Tibial nerve (tissue), 4 donors: Measurements from ENCODE around the gene YY1. TPM values are rescaled to one million over a fixed set of nuclear protein-coding genes. Genes with fewer than 3 reads are reported as not detected.

Experiments
- DNase-seq, 2 donors: peaks; one replicate each; pipeline ENCODE4 v3.0.0-alpha.2; 2019; ENCODE audit warnings: low spot score in 2 of 2
- H3K27ac ChIP-seq, 4 donors: fragments of 200-600 bp; sonication (generic) in 3 of 4; one replicate each; pipeline ENCODE4 v1.5.1; 2017 to 2019; ENCODE audit warnings: mild to moderate bottlenecking in 1 of 4
- H3K27me3 ChIP-seq, 2 donors: fragments of 200-600 bp; sonication (generic) in 1 of 2; one replicate each; pipeline versions ENCODE4 v1.5.1 to v1.6.0; 2017 to 2019
- H3K36me3 ChIP-seq, 3 donors: fragments of 200-600 bp; sonication (generic); one replicate each; pipeline ENCODE4 v1.5.1; 2018 to 2019
- H3K4me1 ChIP-seq, 4 donors: fragments of 200-600 bp; sonication (generic) in 3 of 4; one replicate each; pipeline ENCODE4 v1.5.1; 2017 to 2019
- H3K4me3 ChIP-seq, 4 donors: fragments of 200-600 bp; sonication (generic) in 3 of 4; one replicate each; pipeline ENCODE4 v1.5.1; 2017 to 2019; ENCODE audit warnings: mild to moderate bottlenecking in 1 of 4, moderate library complexity in 1 of 4
- H3K9me3 ChIP-seq, 4 donors: fragments of 200-600 bp; sonication (generic) in 3 of 4; one replicate each; pipeline ENCODE4 v1.5.1; 2017 to 2019
- CTCF ChIP-seq, 5 experiments: fragments of 200-600 bp in 3 of 5; fragments of 450-650 bp in 2 of 5; sonication (generic) in 3 of 5; IDR thresholded peaks; one replicate each; pipeline ENCODE4 v1.5.1; 2016 to 2019; ENCODE audit warnings: antibody characterized with exemption in 5 of 5, mild to moderate bottlenecking in 3 of 5, moderate library complexity in 2 of 5
- EP300 ChIP-seq, 2 donors: sonication (generic); formaldehyde crosslinking; IDR thresholded peaks; one replicate each; pipeline ENCODE4 v1.6.1; 2017; ENCODE audit warnings: antibody characterized with exemption in 2 of 2, mild to moderate bottlenecking in 1 of 2
- POLR2A ChIP-seq, 2 donors: fragments of 450-650 bp; IDR thresholded peaks; one replicate each; pipeline ENCODE4 v1.6.1; 2017; ENCODE audit warnings: antibody characterized with exemption in 2 of 2, mild to moderate bottlenecking in 2 of 2, moderate library complexity in 2 of 2
- WGBS, 2 donors: methylation state at CpG; one replicate each; pipeline ENCODE4 v1.1.5; 2018; 5-methylcytosine and 5-hydroxymethylcytosine counted together
- total RNA-seq, 4 donors: library from RNA; depleted of rRNA; stranded (reverse); fragments of >200 nt; gene quantifications; one replicate each; pipeline ENCODE4 v1.1.0, GENCODE V29; 2016

Gene YY1
- total RNA-seq, 4 donors from 2014 or later, result 55.9 to 60.3 (median 58.7) TPM

GRCh38 chr14:100268591-100269207, 29.8 kb downstream of the YY1 start:
- DNase-seq, result no peak
- H3K4me3 ChIP-seq, result no peak overlapping the region
- H3K27ac ChIP-seq, result no peak overlapping the region
- WGBS, 2 donors, result 68 to 71% methylated on average over 7 of the region's 7 CpGs
- peaks cover 0 to 45% (median 0%) of the 10 kb centered on the region in 4 donors for H3K4me1 ChIP-seq
- H3K36me3 ChIP-seq, result peaks cover 0 to 11% (median 0%) of the 10 kb centered on the region in 3 donors
- TF ChIP-seq POLR2A (IDR thresholded peaks at IDR 0.05), result no peak
- TF ChIP-seq CTCF (IDR thresholded peaks at IDR 0.05), result no peak
- TF ChIP-seq EP300 (IDR thresholded peaks at IDR 0.05), result no peak
- H3K27me3 ChIP-seq, result no peaks in the 10 kb centered on the region
- no peaks in the 10 kb centered on the region for H3K9me3 ChIP-seq

- Histone ChIP-seq H3K27me3 (no peaks in the 10 kb centered on the region), H3K36me3 (peaks cover 0 to 6% (median 0%) of the 10 kb centered on the region in 3 donors), H3K27ac (no peak overlapping the region), H3K9me3 (no peaks in the 10 kb centered on the region), H3K4me3 (no peak overlapping the region), H3K4me1 (peaks cover 0 to 43% (median 0%) of the 10 kb centered on the region in 4 donors)
- DNase-seq, result peak in 1 of 2 donors; percentile 30
- WGBS, 2 donors, result 86 to 89% methylated on average over 10 of the region's 10 CpGs
- TF ChIP-seq CTCF (IDR thresholded peaks at IDR 0.05), result peak in 3 of 5 experiments; percentile 9 to 27 (median 22)
- TF ChIP-seq EP300 (IDR thresholded peaks at IDR 0.05), result no peak
Observed at GRCh38 chr14:100271247-100271939, 32.4 kb downstream of the YY1 start.

GRCh38 chr14:100274250-100274649, 35.3 kb downstream of the YY1 start:
- no peak for DNase-seq
- TF ChIP-seq EP300 (IDR thresholded peaks at IDR 0.05) (no peak), CTCF (IDR thresholded peaks at IDR 0.05) (no peak), POLR2A (IDR thresholded peaks at IDR 0.05) (no peak)
- Histone ChIP-seq H3K4me1 (peaks cover 0 to 27% (median 7%) of the 10 kb centered on the region in 4 donors), H3K9me3 (no peaks in the 10 kb centered on the region), H3K4me3 (no peak overlapping the region), H3K27ac (no peak overlapping the region), H3K36me3 (peaks cover 0 to 23% (median 0%) of the 10 kb centered on the region in 3 donors), H3K27me3 (no peaks in the 10 kb centered on the region)
- WGBS, 2 donors, result 92 to 96% methylated on average over 4 of the region's 4 CpGs

GRCh38 chr14:100275214-100275613, 36.3 kb downstream of the YY1 start:
- Histone ChIP-seq H3K27me3 (no peaks in the 10 kb centered on the region), H3K27ac (no peak overlapping the region), H3K4me1 (peaks cover 0 to 36% (median 7%) of the 10 kb centered on the region in 4 donors), H3K4me3 (no peak overlapping the region), H3K36me3 (peaks cover 0 to 27% (median 0%) of the 10 kb centered on the region in 3 donors), H3K9me3 (no peaks in the 10 kb centered on the region)
- 70 to 75% methylated on average over 7 of the region's 7 CpGs for WGBS, 2 donors
- DNase-seq, result no peak
- no peak for TF ChIP-seq POLR2A (IDR thresholded peaks at IDR 0.05)
- TF ChIP-seq EP300 (IDR thresholded peaks at IDR 0.05), result no peak
- TF ChIP-seq CTCF (IDR thresholded peaks at IDR 0.05), result no peak

- DNase-seq, result no peak
- H3K4me1 ChIP-seq, result peaks cover 0 to 51% (median 7%) of the 10 kb centered on the region in 4 donors
- TF ChIP-seq EP300 (IDR thresholded peaks at IDR 0.05), result no peak
- TF ChIP-seq POLR2A (IDR thresholded peaks at IDR 0.05), result no peak
- no peak for TF ChIP-seq CTCF (IDR thresholded peaks at IDR 0.05)
- WGBS, 2 donors, result 63 to 70% methylated on average over 7 to 8 of the region's 8 CpGs
- no peak overlapping the region for H3K27ac ChIP-seq
- H3K4me3 ChIP-seq, result no peak overlapping the region
- no peaks in the 10 kb centered on the region for H3K9me3 ChIP-seq
- H3K27me3 ChIP-seq, result no peaks in the 10 kb centered on the region
- H3K36me3 ChIP-seq, result peaks cover 0 to 27% (median 0%) of the 10 kb centered on the region in 3 donors
Observed at GRCh38 chr14:100278702-100279101, 39.8 kb downstream of the YY1 start.
